ENCODE measurements around the gene TMEM63C. TPM values are rescaled to one million over a fixed set of nuclear protein-coding genes. Genes with fewer than 3 reads are reported as not detected.

TMEM63C gene
- total and polyA plus RNA-seq, 2 donors (not counting 3 experiments of a cell fraction or from before 2014, with no cell fraction given), result not detected

GRCh38 chr14:77177702-77178101 lies 3.9 kb upstream of the TMEM63C start:
- no peaks in the 10 kb centered on the region for H3K36me3 ChIP-seq (ENCODE audit: control insufficient read depth in 2 of 2, extremely low read depth in 1 of 2, insufficient read depth in 2 of 2, low read length in 2 of 2)
- no peaks in the 10 kb centered on the region for H3K79me2 ChIP-seq (ENCODE audit: control insufficient read depth, insufficient read depth, low read length)
- dilution Hi-C loops (cut with MboI; ENCODE audit: extremely low pct_ligation_motif_present, low sequenced_read_pairs) (no loop called here), intact Hi-C loops (cut with micrococcal nuclease) (no loop called here)
- no TSS peak for BruUV-seq (replicated peaks)
- H3K4me2 ChIP-seq (ENCODE audit: insufficient read depth, low read length), result no peak overlapping the region
- TF ChIP-seq POLR2A (IDR thresholded peaks at IDR 0.05; ENCODE audit: low read depth, low read length) (no peak), GATA2 (IDR thresholded peaks at IDR 0.05; ENCODE audit: insufficient read depth, insufficient read length, low read depth, low read length) (no peak), FOS (IDR thresholded peaks at IDR 0.05; ENCODE audit: borderline replicate concordance, insufficient read depth, low read length) (no peak), EZH2 (IDR thresholded peaks at IDR 0.05; ENCODE audit: borderline replicate concordance, low read depth, low read length, severe bottlenecking) (no peak), JUN (IDR thresholded peaks at IDR 0.05; ENCODE audit: borderline replicate concordance, insufficient read depth, insufficient read length, low read depth) (no peak), CTCF (IDR thresholded peaks at IDR 0.05; ENCODE audit: extremely low read depth in 1 of 2, insufficient read depth in 1 of 2, low read depth in 1 of 2, low read length in 2 of 2) (no peak), MAX (IDR thresholded peaks at IDR 0.05; ENCODE audit: insufficient read depth, insufficient read length) (no peak), MYC (IDR thresholded peaks at IDR 0.05; ENCODE audit: low read depth, low read length) (no peak), POLR2AphosphoS5 (IDR thresholded peaks at IDR 0.05; ENCODE audit: insufficient read depth, low read depth, low read length) (no peak)
- FAIRE-seq (no peak), DNase-seq (ENCODE audit: low read depth, low spot score) (no peak)
- ChIA-PET POLR2A (no interaction called here), CTCF (no interaction called here)
- H2AFZ ChIP-seq (ENCODE audit: low read depth, low read length), result no peak overlapping the region
- no peaks in the 10 kb centered on the region for H4K20me1 ChIP-seq (replicated peaks; ENCODE audit: control insufficient read depth, extremely low read depth, insufficient read depth, low read length)
- H3K4me3 ChIP-seq (replicated peaks in 1 of 3; ENCODE audit: insufficient read depth in 1 of 3, low read depth in 1 of 3, low read length in 3 of 3), result no peak overlapping the region
- no peaks in the 10 kb centered on the region for H3K9me1 ChIP-seq (replicated peaks; ENCODE audit: control insufficient read depth, extremely low read depth, insufficient read depth, low read length)
- H3K4me1 ChIP-seq (ENCODE audit: control insufficient read depth, extremely low read depth, insufficient read depth, low read length), result no peaks in the 10 kb centered on the region
- peaks cover 3 to 12% of the 10 kb centered on the region in 2 experiments for H3K27me3 ChIP-seq (ENCODE audit: control insufficient read depth in 2 of 2, insufficient read depth in 2 of 2, low read length in 2 of 2)
- no peak overlapping the region for H3K27ac ChIP-seq (ENCODE audit: insufficient read depth, low read depth, low read length)
- H3K9me3 ChIP-seq (replicated peaks; ENCODE audit: control insufficient read depth, insufficient read depth, low read length), result no peaks in the 10 kb centered on the region
- H3K9ac ChIP-seq (replicated peaks; ENCODE audit: extremely low read depth, insufficient read depth, low read length), result no peak overlapping the region
